IMR-90 (cell line): ENCODE measurements around the gene ZNF469. TPM values are rescaled to one million over a fixed set of nuclear protein-coding genes. Genes with fewer than 3 reads are reported as not detected.

ENCODE experiments used
- ATAC-seq: fragments of 200-7000 bp; cut with Tn5 transposase; 2 replicates; pipeline ENCODE4 v1.9.1; 2020; ENCODE audit warnings: low read depth, mild to moderate bottlenecking, moderate library complexity
- BruUV-seq: library from RNA; stranded (reverse); fragments of 400-500 nt; replicated peaks from 2 replicates; lab custom pipeline; 2021; lab: Mats Ljungman, UMichigan
- CTCF ChIA-PET: fragments of 300-600 bp; formaldehyde crosslinking; extraction: SDS; loops from one replicate; lab custom pipeline; 2021; ENCODE audit warnings: antibody characterized with exemption; lab: Yijun Ruan, JAX
- POLR2A ChIA-PET: fragments of 300-600 bp; sonication (Branson Sonifier 250); formaldehyde crosslinking; loops from one replicate; lab custom pipeline; 2022; ENCODE audit warnings: antibody characterized with exemption; ENCODE audit not compliant: unreplicated experiment; lab: Charles Lee
- DNase-seq: peaks from one replicate; pipeline ENCODE4 v3.0.0; 2013
- H2AFZ ChIP-seq: replicated peaks from 2 replicates; pipeline ENCODE3; 2013; ENCODE audit warnings: low read length, mild to moderate bottlenecking; ENCODE audit not compliant: poor library complexity
- H2AK5ac ChIP-seq: 2 replicates; pipeline ENCODE4 v1.6.1; 2013; ENCODE audit warnings: low read depth, low read length, inconsistent platforms
- H2AK9ac ChIP-seq: replicated peaks from 2 replicates; pipeline ENCODE3; 2013; ENCODE audit warnings: mild to moderate bottlenecking, low read depth, low read length, moderate library complexity; ENCODE audit not compliant: poor library complexity
- H2BK120ac ChIP-seq: 2 replicates; pipeline ENCODE4 v1.6.1; 2013; ENCODE audit warnings: low read depth, low read length, inconsistent platforms
- H2BK15ac ChIP-seq: 3 replicates; pipeline ENCODE4 v1.6.1; 2013; ENCODE audit warnings: low read depth, low read length, inconsistent platforms
- H2BK20ac ChIP-seq: 2 replicates; pipeline ENCODE4 v1.6.1; 2013; ENCODE audit warnings: low read depth, mild to moderate bottlenecking, inconsistent platforms, low read length, moderate library complexity
- H2BK5ac ChIP-seq: 2 replicates; pipeline ENCODE4 v1.6.1; 2013; ENCODE audit warnings: mild to moderate bottlenecking, low read depth, low read length, inconsistent platforms; ENCODE audit not compliant: poor library complexity, severe bottlenecking
- H3K14ac ChIP-seq: replicated peaks from 2 replicates; pipeline ENCODE4 v1.6.1; 2013; ENCODE audit warnings: low read depth, low read length, inconsistent platforms
- H3K18ac ChIP-seq: 2 replicates; pipeline ENCODE4 v1.6.1; 2013; ENCODE audit warnings: low read depth, low read length, control low read depth
- H3K23ac ChIP-seq: 2 replicates; pipeline ENCODE4 v1.6.1; 2013; ENCODE audit warnings: low read depth, low read length, inconsistent platforms
- H3K27ac ChIP-seq: 2 replicates; pipeline ENCODE4 v1.5.1; 2013; ENCODE audit warnings: mild to moderate bottlenecking, control low read depth, low read length; ENCODE audit not compliant: insufficient read depth
- H3K27me3 ChIP-seq: 2 replicates; pipeline ENCODE4 v1.6.1; 2013; ENCODE audit warnings: low read length; ENCODE audit not compliant: control insufficient read depth, insufficient read depth
- H3K36me3 ChIP-seq: 2 replicates; pipeline ENCODE4 v1.6.1; 2013; ENCODE audit warnings: low read length, mixed read lengths; ENCODE audit not compliant: control insufficient read depth, insufficient read depth
- H3K4ac ChIP-seq: 2 replicates; pipeline ENCODE4 v1.6.1; 2013; ENCODE audit warnings: low read depth, low read length, inconsistent platforms
- H3K4me1 ChIP-seq: 2 replicates; pipeline ENCODE4 v1.6.1; 2013; ENCODE audit warnings: low read length, mixed read lengths; ENCODE audit not compliant: control insufficient read depth, insufficient read depth
- H3K4me2 ChIP-seq: 2 replicates; pipeline ENCODE4 v1.6.1; 2013; ENCODE audit warnings: low read depth, mild to moderate bottlenecking, control low read depth, low read length, moderate library complexity
- H3K4me3 ChIP-seq: 2 replicates; pipeline ENCODE4 v1.5.1; 2013; ENCODE audit warnings: low read depth, mild to moderate bottlenecking, control low read depth, low read length, moderate library complexity; ENCODE audit not compliant: insufficient read depth
- H3K56ac ChIP-seq: 2 replicates; pipeline ENCODE4 v1.6.1; 2013; ENCODE audit warnings: low read length, inconsistent platforms; ENCODE audit not compliant: insufficient read depth; ENCODE audit errors: extremely low read depth
- H3K79me1 ChIP-seq, 2 experiments: 2 replicates each; pipeline ENCODE4 v1.6.1; 2013; ENCODE audit warnings: low read length in 2 of 2, inconsistent platforms in 1 of 2, low read depth in 1 of 2
- H3K9ac ChIP-seq: 2 replicates; pipeline ENCODE4 v1.6.1; 2013; ENCODE audit warnings: low read depth, low read length, control low read depth
- H3K9me1 ChIP-seq: 2 replicates; pipeline ENCODE4 v1.6.1; 2013; ENCODE audit warnings: low read length, inconsistent platforms; ENCODE audit not compliant: insufficient read depth
- H3K9me3 ChIP-seq: 2 replicates; pipeline ENCODE4 v1.6.1; 2013; ENCODE audit warnings: low read length; ENCODE audit not compliant: control insufficient read depth, insufficient read depth
- H4K20me1 ChIP-seq: 2 replicates; pipeline ENCODE4 v1.6.1; 2013; ENCODE audit warnings: low read length, inconsistent platforms; ENCODE audit not compliant: insufficient read depth
- H4K5ac ChIP-seq: 2 replicates; pipeline ENCODE4 v1.6.1; 2013; ENCODE audit warnings: mild to moderate bottlenecking, low read depth, low read length, control low read depth
- H4K8ac ChIP-seq, 2 experiments: 2 replicates each; pipeline ENCODE4 v1.6.1; 2013; ENCODE audit warnings: low read depth in 2 of 2, low read length in 2 of 2, control low read depth in 1 of 2, inconsistent platforms in 1 of 2
- H4K91ac ChIP-seq: 2 replicates; pipeline ENCODE4 v1.6.1; 2013; ENCODE audit warnings: low read depth, low read length, inconsistent platforms; ENCODE audit not compliant: insufficient read depth
- BHLHE40 ChIP-seq: fragments of 150-350 bp; IDR thresholded peaks from 2 replicates; pipeline ENCODE4 v1.6.1; 2016; ENCODE audit warnings: mild to moderate bottlenecking, low read depth, low read length
- CEBPB ChIP-seq: IDR thresholded peaks from 2 replicates; pipeline ENCODE4 v1.6.1; 2012; ENCODE audit warnings: low read depth, low read length, improper control_type of control experiment
- CHD1 ChIP-seq: IDR thresholded peaks from 2 replicates; pipeline ENCODE4 v1.6.1; 2012; ENCODE audit warnings: low read depth, low read length, improper control_type of control experiment
- FOS ChIP-seq: fragments of 150-350 bp; IDR thresholded peaks from 2 replicates; pipeline ENCODE4 v1.6.1; 2016; ENCODE audit warnings: low read depth, low read length
- MAFK ChIP-seq: IDR thresholded peaks from 2 replicates; pipeline ENCODE4 v1.6.1; 2012; ENCODE audit warnings: low read depth, low read length, improper control_type of control experiment
- MXI1 ChIP-seq: IDR thresholded peaks from 2 replicates; pipeline ENCODE4 v1.6.1; 2012; ENCODE audit warnings: low read depth, mild to moderate bottlenecking, low read length, moderate library complexity, borderline replicate concordance
- NFE2L2 ChIP-seq: fragments of 150-350 bp; IDR thresholded peaks from 2 replicates; pipeline ENCODE4 v1.6.1; 2016; ENCODE audit warnings: low read depth, mild to moderate bottlenecking, low read length
- POLR2A ChIP-seq: IDR thresholded peaks from 2 replicates; pipeline ENCODE4 v1.6.1; 2012; ENCODE audit warnings: mild to moderate bottlenecking, low read depth, low read length
- RAD21 ChIP-seq: IDR thresholded peaks from 2 replicates; pipeline ENCODE4 v1.6.1; 2012; ENCODE audit warnings: low read length, improper control_type of control experiment
- RCOR1 ChIP-seq: IDR thresholded peaks from 2 replicates; pipeline ENCODE4 v1.6.1; 2012; ENCODE audit warnings: mild to moderate bottlenecking, low read length, improper control_type of control experiment; ENCODE audit not compliant: insufficient replicate concordance
- RFX5 ChIP-seq: IDR thresholded peaks from 2 replicates; pipeline ENCODE4 v1.8.0; 2012; ENCODE audit warnings: low read depth, mild to moderate bottlenecking, low read length, moderate library complexity
- SMC3 ChIP-seq: fragments of 150-350 bp; IDR thresholded peaks from 2 replicates; pipeline ENCODE4 v1.6.1; 2016; ENCODE audit warnings: low read depth, mild to moderate bottlenecking, antibody characterized with exemption, low read length, moderate library complexity
- WGBS, 2 experiments: methylation state at CpG; one replicate each; pipeline versions ENCODE4 v1.1.5 to v1.1.7; 2013; ENCODE audit warnings: missing lambda C conversion rate in 2 of 2; ENCODE audit not compliant: insufficient read length in 1 of 2; ENCODE audit errors: extremely low coverage in 2 of 2; 5-methylcytosine and 5-hydroxymethylcytosine counted together
- dilution Hi-C: fragments of 300-500 bp; cut with HindIII; formaldehyde crosslinking; loops from one replicate; pipeline ENCODE4 v1.14.3; 2018; ENCODE audit warnings: low sequenced_read_pairs; ENCODE audit not compliant: unreplicated experiment
- in situ Hi-C: fragments of 300-500 bp; cut with MboI; formaldehyde crosslinking; loops from 3 replicates; pipeline ENCODE4 v1.14.3; 2019; ENCODE audit warnings: low sequenced_read_pairs, inconsistent platforms, mixed read lengths
- intact Hi-C: fragments of 100-400 bp; cut with micrococcal nuclease; formaldehyde crosslinking; loops from 2 replicates; pipeline ENCODE4 v1.10.0; 2022
- polyA plus RNA-seq, 3 experiments: library from polyadenylated mRNA; depleted of rRNA; stranded (reverse); fragments of >200 nt; gene quantifications; 2 replicates each; pipeline ENCODE4 v1.2.3, GENCODE V29; 2012; ENCODE audit warnings: low replicate concordance in 1 of 3
- total RNA-seq: library from RNA; depleted of rRNA; stranded (reverse); fragments of >200 nt; gene quantifications from 2 replicates; pipeline ENCODE4 v1.2.3, GENCODE V29; 2012
- TF ChIP-seq, protein P1 (sequence below): fragments of 150-350 bp; IDR thresholded peaks from 2 replicates; pipeline ENCODE4 v1.6.1; 2016; ENCODE audit warnings: low read depth, mild to moderate bottlenecking, low read length, moderate library complexity, borderline replicate concordance
- TF ChIP-seq, protein P2 (sequence below): fragments of 150-350 bp; IDR thresholded peaks from 2 replicates; pipeline ENCODE4 v1.6.1; 2017; ENCODE audit warnings: mild to moderate bottlenecking, antibody characterized with exemption, low read length, low read depth
- TF ChIP-seq, protein P3 (sequence below): conservative IDR thresholded peaks from 2 replicates; pipeline ENCODE4 v1.5.1; 2012; ENCODE audit warnings: mild to moderate bottlenecking, low read depth, low read length, improper control_type of control experiment

ZNF469 gene
- total and polyA plus RNA-seq, 2 of the 4 experiments (the other 2 are of a cell fraction) = 1.1 to 13.3 TPM

DNA sequence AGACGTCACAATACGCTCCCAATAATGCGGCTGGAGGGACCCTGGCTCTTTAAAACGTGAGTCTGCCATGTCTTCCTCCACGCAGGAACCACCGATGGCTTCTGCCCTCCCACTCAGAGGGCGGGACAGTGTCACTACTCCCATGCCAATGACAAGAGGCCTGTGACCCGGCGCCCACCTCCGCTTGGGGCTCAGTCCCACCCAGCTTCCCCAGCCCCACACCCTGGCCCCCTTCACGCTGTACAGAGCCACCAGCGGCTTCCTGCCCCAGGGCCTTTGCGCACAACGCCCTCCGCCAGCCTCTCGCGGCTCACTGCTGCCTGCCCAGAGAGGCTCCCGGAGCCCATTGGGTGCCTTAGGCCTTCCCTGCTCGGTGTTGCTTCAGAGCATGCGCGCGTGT, 29.5 kb upstream of the ZNF469 start (continued):
- TF ChIP-seq, protein P1, sequence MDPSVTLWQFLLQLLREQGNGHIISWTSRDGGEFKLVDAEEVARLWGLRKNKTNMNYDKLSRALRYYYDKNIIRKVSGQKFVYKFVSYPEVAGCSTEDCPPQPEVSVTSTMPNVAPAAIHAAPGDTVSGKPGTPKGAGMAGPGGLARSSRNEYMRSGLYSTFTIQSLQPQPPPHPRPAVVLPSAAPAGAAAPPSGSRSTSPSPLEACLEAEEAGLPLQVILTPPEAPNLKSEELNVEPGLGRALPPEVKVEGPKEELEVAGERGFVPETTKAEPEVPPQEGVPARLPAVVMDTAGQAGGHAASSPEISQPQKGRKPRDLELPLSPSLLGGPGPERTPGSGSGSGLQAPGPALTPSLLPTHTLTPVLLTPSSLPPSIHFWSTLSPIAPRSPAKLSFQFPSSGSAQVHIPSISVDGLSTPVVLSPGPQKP = no peak
- no peak for TF ChIP-seq POLR2A
- TF ChIP-seq SMC3 = no peak

DNA sequence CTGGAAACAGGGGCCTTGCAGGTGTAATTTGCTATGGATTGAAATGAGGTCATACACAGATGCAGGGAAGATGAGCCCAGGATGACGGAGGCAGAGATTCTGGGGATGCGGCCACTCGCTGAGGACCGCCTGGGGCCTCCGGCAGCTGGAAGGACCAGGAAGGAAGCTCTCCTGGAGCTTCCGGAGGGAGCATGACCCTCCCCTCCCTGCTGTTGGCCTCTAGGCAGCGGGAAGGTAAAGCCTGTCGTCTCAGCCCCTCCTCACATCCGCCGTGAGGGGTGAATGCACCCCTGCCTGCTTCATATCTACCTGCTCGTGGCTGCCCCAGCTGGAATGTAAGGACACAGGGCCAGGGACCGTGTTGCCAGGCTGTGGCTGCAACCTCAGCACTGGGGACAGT, 29.1 kb upstream of the ZNF469 start:
- dilution Hi-C loops (no loop called here), in situ Hi-C loops (no loop called here), intact Hi-C loops (no loop called here)
- CTCF ChIA-PET = no interaction called here
- peaks cover 12% of the 10 kb centered on the region for H3K9me1 ChIP-seq
- no peak overlapping the region for H4K5ac ChIP-seq
- no peak overlapping the region for H3K9ac ChIP-seq
- no peak overlapping the region for H3K4me3 ChIP-seq
- no peak overlapping the region for H2AFZ ChIP-seq
- no peak overlapping the region for H3K14ac ChIP-seq
- no peak overlapping the region for H2BK120ac ChIP-seq
- H3K4me1 ChIP-seq = 0 out of 2 replicates have a peak, but pooled peaks cover 2% of the 10 kb centered on the region
- POLR2A ChIA-PET = no interaction called here
- no peak overlapping the region for H2BK15ac ChIP-seq
- no peak overlapping the region for H3K23ac ChIP-seq
- no peak overlapping the region for H2AK9ac ChIP-seq
- H4K20me1 ChIP-seq = no peaks in the 10 kb centered on the region; the same call in 1 of the 2 replicates
- H3K79me1 ChIP-seq = no peaks in the 10 kb centered on the region
- H2BK5ac ChIP-seq = no peak overlapping the region
- WGBS, 2 experiments = 62% methylated on average over 5 of the region's 12 CpGs; no CpG with 5 or more reads in 1 of the 2 experiments
- no peak overlapping the region for H3K56ac ChIP-seq
- no peaks in the 10 kb centered on the region; the same call in 1 of the 2 replicates for H3K27me3 ChIP-seq
- H3K9me3 ChIP-seq = no peaks in the 10 kb centered on the region
- H2AK5ac ChIP-seq = peak overlapping the region; percentile 52; the same call in 1 of the 2 replicates
- BruUV-seq = no TSS peak
- no peak for ATAC-seq
- no peaks in the 10 kb centered on the region for H3K36me3 ChIP-seq
- H3K18ac ChIP-seq = no peak overlapping the region
- H3K4ac ChIP-seq = no peak overlapping the region; the same call in 1 of the 2 replicates
- H3K27ac ChIP-seq = no peak overlapping the region
- H4K8ac ChIP-seq = no peak overlapping the region
- 0 out of 2 replicates have a peak overlapping the region, but pooled peaks have one; percentile 24 for H2BK20ac ChIP-seq
- no peak for DNase-seq
- H4K91ac ChIP-seq = no peak overlapping the region
- no peak overlapping the region for H3K4me2 ChIP-seq
- TF ChIP-seq RFX5 (no peak), MXI1 (no peak), CHD1 (no peak), NFE2L2 (no peak), BHLHE40 (no peak), SMC3 (no peak), RCOR1 (no peak), RAD21 (no peak), CEBPB (no peak), FOS (no peak), MAFK (no peak)
- TF ChIP-seq, protein P2, sequence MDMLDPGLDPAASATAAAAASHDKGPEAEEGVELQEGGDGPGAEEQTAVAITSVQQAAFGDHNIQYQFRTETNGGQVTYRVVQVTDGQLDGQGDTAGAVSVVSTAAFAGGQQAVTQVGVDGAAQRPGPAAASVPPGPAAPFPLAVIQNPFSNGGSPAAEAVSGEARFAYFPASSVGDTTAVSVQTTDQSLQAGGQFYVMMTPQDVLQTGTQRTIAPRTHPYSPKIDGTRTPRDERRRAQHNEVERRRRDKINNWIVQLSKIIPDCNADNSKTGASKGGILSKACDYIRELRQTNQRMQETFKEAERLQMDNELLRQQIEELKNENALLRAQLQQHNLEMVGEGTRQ = no peak
- TF ChIP-seq, protein P3, sequence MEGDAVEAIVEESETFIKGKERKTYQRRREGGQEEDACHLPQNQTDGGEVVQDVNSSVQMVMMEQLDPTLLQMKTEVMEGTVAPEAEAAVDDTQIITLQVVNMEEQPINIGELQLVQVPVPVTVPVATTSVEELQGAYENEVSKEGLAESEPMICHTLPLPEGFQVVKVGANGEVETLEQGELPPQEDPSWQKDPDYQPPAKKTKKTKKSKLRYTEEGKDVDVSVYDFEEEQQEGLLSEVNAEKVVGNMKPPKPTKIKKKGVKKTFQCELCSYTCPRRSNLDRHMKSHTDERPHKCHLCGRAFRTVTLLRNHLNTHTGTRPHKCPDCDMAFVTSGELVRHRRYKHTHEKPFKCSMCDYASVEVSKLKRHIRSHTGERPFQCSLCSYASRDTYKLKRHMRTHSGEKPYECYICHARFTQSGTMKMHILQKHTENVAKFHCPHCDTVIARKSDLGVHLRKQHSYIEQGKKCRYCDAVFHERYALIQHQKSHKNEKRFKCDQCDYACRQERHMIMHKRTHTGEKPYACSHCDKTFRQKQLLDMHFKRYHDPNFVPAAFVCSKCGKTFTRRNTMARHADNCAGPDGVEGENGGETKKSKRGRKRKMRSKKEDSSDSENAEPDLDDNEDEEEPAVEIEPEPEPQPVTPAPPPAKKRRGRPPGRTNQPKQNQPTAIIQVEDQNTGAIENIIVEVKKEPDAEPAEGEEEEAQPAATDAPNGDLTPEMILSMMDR = no peak
